ENCODE results near the gene GSK3B.

DNA sequence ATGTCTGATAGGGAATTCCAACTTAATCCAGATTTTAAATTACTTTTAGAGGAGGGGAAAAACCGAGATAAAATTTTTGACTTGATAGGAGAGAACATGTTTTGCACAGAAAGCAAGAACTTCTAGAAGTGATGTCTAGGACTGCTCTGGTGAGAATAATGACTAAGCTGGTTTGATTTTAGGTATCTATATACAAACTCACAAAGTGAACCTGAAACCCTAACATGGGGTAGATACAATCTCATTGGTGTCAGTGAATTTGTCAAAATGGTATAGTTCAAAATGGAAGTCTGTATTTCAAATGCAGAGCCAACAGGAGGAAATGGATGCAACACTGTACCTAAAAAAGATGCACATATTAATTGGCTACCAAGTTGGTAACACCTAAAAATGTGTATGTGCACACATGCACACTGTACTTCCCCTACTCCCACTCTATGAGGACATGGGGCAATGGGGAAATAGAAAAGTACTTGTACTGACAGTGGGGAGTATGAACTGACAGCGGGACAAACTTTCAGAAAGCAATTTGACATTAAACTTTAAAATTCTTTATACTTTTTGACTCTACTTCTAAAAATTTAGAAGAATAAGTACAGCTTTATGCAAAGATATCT is 259.4 kb downstream of the GSK3B start:
- TF ChIP-seq, protein P1, sequence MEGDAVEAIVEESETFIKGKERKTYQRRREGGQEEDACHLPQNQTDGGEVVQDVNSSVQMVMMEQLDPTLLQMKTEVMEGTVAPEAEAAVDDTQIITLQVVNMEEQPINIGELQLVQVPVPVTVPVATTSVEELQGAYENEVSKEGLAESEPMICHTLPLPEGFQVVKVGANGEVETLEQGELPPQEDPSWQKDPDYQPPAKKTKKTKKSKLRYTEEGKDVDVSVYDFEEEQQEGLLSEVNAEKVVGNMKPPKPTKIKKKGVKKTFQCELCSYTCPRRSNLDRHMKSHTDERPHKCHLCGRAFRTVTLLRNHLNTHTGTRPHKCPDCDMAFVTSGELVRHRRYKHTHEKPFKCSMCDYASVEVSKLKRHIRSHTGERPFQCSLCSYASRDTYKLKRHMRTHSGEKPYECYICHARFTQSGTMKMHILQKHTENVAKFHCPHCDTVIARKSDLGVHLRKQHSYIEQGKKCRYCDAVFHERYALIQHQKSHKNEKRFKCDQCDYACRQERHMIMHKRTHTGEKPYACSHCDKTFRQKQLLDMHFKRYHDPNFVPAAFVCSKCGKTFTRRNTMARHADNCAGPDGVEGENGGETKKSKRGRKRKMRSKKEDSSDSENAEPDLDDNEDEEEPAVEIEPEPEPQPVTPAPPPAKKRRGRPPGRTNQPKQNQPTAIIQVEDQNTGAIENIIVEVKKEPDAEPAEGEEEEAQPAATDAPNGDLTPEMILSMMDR (conservative IDR thresholded peaks at IDR 0.05 in 1 of 2, IDR thresholded peaks at IDR 0.05 in 1 of 2; ENCODE audit: low read depth in 1 of 2, low read length in 2 of 2): no peak
- no peak for TF ChIP-seq EZH2 (IDR thresholded peaks at IDR 0.05; ENCODE audit: low read length, missing control alignments)

Data from fibroblast of lung (primary cell).